Stomach (tissue), 9 donors: ENCODE results near the gene ERBB4. TPM values are rescaled to one million over a fixed set of nuclear protein-coding genes. Genes with fewer than 3 reads are reported as not detected.

Experiments
- DNase-seq, 2 donors: peaks; one replicate each; pipeline versions ENCODE4 v3.0.0 to v3.0.0-alpha.2; 2013 to 2019
- H3K27ac ChIP-seq, 5 donors: fragments of 200-600 bp in 4 of 5; sonication (generic) in 4 of 5; one replicate each; pipeline ENCODE4 v1.5.1; 2013 to 2019; ENCODE audit warnings: mild to moderate bottlenecking in 1 of 5, moderate library complexity in 1 of 5
- H3K27me3 ChIP-seq, 3 donors: fragments of 200-600 bp; sonication (generic); one replicate each; pipeline ENCODE4 v1.5.1; 2017 to 2019; ENCODE audit warnings: mixed run types in 1 of 3
- H3K36me3 ChIP-seq, 4 donors: fragments of 200-600 bp; sonication (generic); 1 replicate in 3 of 4; 2 replicates in 1 of 4; pipeline ENCODE4 v1.5.1; 2016 to 2019
- H3K4me1 ChIP-seq, 4 donors: fragments of 200-600 bp; sonication (generic); one replicate each; pipeline ENCODE4 v1.5.1; 2016 to 2019
- H3K4me3 ChIP-seq, 4 donors: fragments of 200-600 bp; sonication (generic) in 3 of 4; one replicate each; pipeline ENCODE4 v1.5.1; 2016 to 2019; ENCODE audit warnings: mild to moderate bottlenecking in 1 of 4
- H3K9me3 ChIP-seq, 4 donors: fragments of 200-600 bp; sonication (generic); one replicate each; pipeline ENCODE4 v1.5.1; 2016 to 2019
- CTCF ChIP-seq, 7 experiments: fragments of 450-650 bp in 4 of 7; fragments of 200-600 bp in 3 of 7; sonication (generic) in 3 of 7; IDR thresholded peaks; one replicate each; pipeline ENCODE4 v1.5.1; 2016 to 2019; ENCODE audit warnings: antibody characterized with exemption in 7 of 7, control low read depth in 2 of 7, mild to moderate bottlenecking in 1 of 7
- EP300 ChIP-seq: sonication (generic); formaldehyde crosslinking; IDR thresholded peaks from one replicate; pipeline ENCODE4 v1.6.1; 2017; ENCODE audit warnings: antibody characterized with exemption
- POLR2A ChIP-seq, 4 donors: fragments of 450-650 bp; IDR thresholded peaks; one replicate each; pipeline ENCODE4 v1.6.1; 2016; ENCODE audit warnings: antibody characterized with exemption in 4 of 4, control low read depth in 2 of 4, mild to moderate bottlenecking in 1 of 4, moderate library complexity in 1 of 4
- POLR2AphosphoS5 ChIP-seq, 3 donors: sonication (generic); formaldehyde crosslinking; IDR thresholded peaks; one replicate each; pipeline ENCODE4 v1.6.1; 2016; ENCODE audit warnings: antibody characterized with exemption in 3 of 3
- whole genome bisulfite sequencing, 5 donors: extraction: QIAGEN DNeasy Blood & Tissue Kit in 3 of 5; methylation state at CpG; one replicate each; pipeline versions ENCODE4 v1.1.5 to v1.1.7; 2013 to 2018; 5-methylcytosine and 5-hydroxymethylcytosine counted together
- intact Hi-C: fragments of 100-400 bp; cut with DNase I; formaldehyde crosslinking; loops from one replicate; pipeline ENCODE4 v1.15.1; 2023; ENCODE audit warnings: low total_unique reads
- polyA plus RNA-seq, 3 donors: library from polyadenylated mRNA; stranded (reverse); fragments of 200-250 nt; gene quantifications; one replicate each; pipeline ENCODE4 v1.2.3, GENCODE V29; 2013
- total RNA-seq, 5 donors: library from RNA; depleted of rRNA; stranded (reverse); fragments of >200 nt; gene quantifications; one replicate each; pipeline versions ENCODE4 v1.1.0 to v1.2.3, GENCODE V29; 2014 to 2016
- donor health status: healthy with polysubstance abuse.
- donor health status: Bipolar disorder and iron deficiency.
- donor health status: healthy.

The ERBB4 gene
- total and polyA plus RNA-seq, 8 donors, result 0.12 to 2.5 (median 0.45) TPM; not detected in 1

GRCh38 chr2:211737282-211737681, 801.3 kb downstream of the ERBB4 start:
- H3K4me3 ChIP-seq, result no peak overlapping the region
- no peaks in the 10 kb centered on the region for H3K9me3 ChIP-seq
- no peaks in the 10 kb centered on the region for H3K36me3 ChIP-seq
- no peak overlapping the region for H3K27ac ChIP-seq
- no peaks in the 10 kb centered on the region for H3K27me3 ChIP-seq
- H3K4me1 ChIP-seq, result no peaks in the 10 kb centered on the region
- intact Hi-C loops, result no loop called here
- 44 to 52% (median 50%) methylated on average over 3 of the region's 3 CpGs for WGBS, 5 donors
- TF ChIP-seq POLR2AphosphoS5 (IDR thresholded peaks at IDR 0.05) (no peak), CTCF (IDR thresholded peaks at IDR 0.05) (no peak), EP300 (no peak), POLR2A (IDR thresholded peaks at IDR 0.05) (no peak)
- no peak for DNase-seq

- 63 to 80% (median 75%) methylated on average over 2 of the region's 2 CpGs for WGBS, 5 donors
- DNase-seq, result no peak
- Histone ChIP-seq H3K4me1 (no peaks in the 10 kb centered on the region), H3K36me3 (no peaks in the 10 kb centered on the region), H3K27me3 (no peaks in the 10 kb centered on the region), H3K27ac (no peak overlapping the region), H3K9me3 (no peaks in the 10 kb centered on the region), H3K4me3 (no peak overlapping the region)
- TF ChIP-seq EP300 (no peak), POLR2AphosphoS5 (IDR thresholded peaks at IDR 0.05) (no peak), POLR2A (IDR thresholded peaks at IDR 0.05) (no peak), CTCF (IDR thresholded peaks at IDR 0.05) (no peak)
- intact Hi-C loops, result no loop called here
Observed at GRCh38 chr2:211730215-211730614, 808.4 kb downstream of the ERBB4 start.

- Histone ChIP-seq H3K36me3 (no peaks in the 10 kb centered on the region), H3K4me3 (no peak overlapping the region), H3K9me3 (no peaks in the 10 kb centered on the region), H3K4me1 (no peaks in the 10 kb centered on the region), H3K27me3 (no peaks in the 10 kb centered on the region), H3K27ac (no peak overlapping the region)
- no peak for DNase-seq
- TF ChIP-seq POLR2AphosphoS5 (IDR thresholded peaks at IDR 0.05), result no peak
- TF ChIP-seq EP300, result no peak
- TF ChIP-seq CTCF (IDR thresholded peaks at IDR 0.05), result no peak
- TF ChIP-seq POLR2A (IDR thresholded peaks at IDR 0.05), result no peak
- intact Hi-C loops, result no loop called here
Observed at GRCh38 chr2:211729433-211729832, 809.2 kb downstream of the ERBB4 start.

- no peak overlapping the region for H3K4me3 ChIP-seq
- intact Hi-C loops, result no loop called here
Observed at GRCh38 chr2:211724933-211725332, 813.7 kb downstream of the ERBB4 start.

More at GRCh38 chr2:211724933-211725332, 813.7 kb downstream of the ERBB4 start:
- no peak for TF ChIP-seq POLR2AphosphoS5 (IDR thresholded peaks at IDR 0.05)
- no peak for TF ChIP-seq EP300
- no peak for TF ChIP-seq CTCF (IDR thresholded peaks at IDR 0.05)
- TF ChIP-seq POLR2A (IDR thresholded peaks at IDR 0.05), result no peak
- no peaks in the 10 kb centered on the region for H3K36me3 ChIP-seq
- DNase-seq, result no peak
- no peak overlapping the region for H3K27ac ChIP-seq
- H3K4me1 ChIP-seq, result no peaks in the 10 kb centered on the region
- no peaks in the 10 kb centered on the region for H3K27me3 ChIP-seq
- 86 to 92% (median 91%) methylated on average over 5 of the region's 5 CpGs for WGBS, 5 donors
- no peaks in the 10 kb centered on the region for H3K9me3 ChIP-seq
